Measurements from ENCODE around the gene ERF. TPM values are rescaled to one million over a fixed set of nuclear protein-coding genes. Genes with fewer than 3 reads are reported as not detected.

The ERF gene
- polyA plus RNA-seq, 1 donor from 2014 or later, result 3.8 TPM

GRCh38 chr19:42255766-42256745, 1.1 kb upstream of the ERF start:
- Histone ChIP-seq H3K27me3 (ENCODE audit: insufficient read depth, low read depth, low read length) (no peaks in the 10 kb centered on the region), H2AFZ (ENCODE audit: low read depth, low read length) (peak overlapping the region; percentile 45), H3K4me3 (ENCODE audit: low read length) (peak overlapping the region; percentile 97), H3F3A (ENCODE audit: insufficient read depth, low read length, poor library complexity, severe bottlenecking) (no peaks in the 10 kb centered on the region), H3K9me2 (ENCODE audit: insufficient read depth, low read length) (no peaks in the 10 kb centered on the region), H3K4me2 (ENCODE audit: low read length) (peak overlapping the region; percentile 92), H3K27ac (ENCODE audit: low read length) (peak overlapping the region; percentile 90), H3K36me3 (ENCODE audit: insufficient read depth, low read length) (no peaks in the 10 kb centered on the region), H4K20me1 (ENCODE audit: insufficient read depth) (no peaks in the 10 kb centered on the region), H3K79me2 (replicated peaks; ENCODE audit: insufficient read depth, low read length) (peaks cover 20% of the 10 kb centered on the region), H3K9me3 (ENCODE audit: low read length) (no peaks in the 10 kb centered on the region), H3K9ac (ENCODE audit: low read length) (peak overlapping the region; percentile 85)
- TF ChIP-seq POLR2AphosphoS5 (IDR thresholded peaks at IDR 0.05) (no peak), SMC3 (conservative IDR thresholded peaks at IDR 0.05; ENCODE audit: poor library complexity) (peak; percentile 16), MXI1 (conservative IDR thresholded peaks at IDR 0.05; ENCODE audit: poor library complexity, severe bottlenecking) (no peak)
- TF ChIP-seq, protein P1, sequence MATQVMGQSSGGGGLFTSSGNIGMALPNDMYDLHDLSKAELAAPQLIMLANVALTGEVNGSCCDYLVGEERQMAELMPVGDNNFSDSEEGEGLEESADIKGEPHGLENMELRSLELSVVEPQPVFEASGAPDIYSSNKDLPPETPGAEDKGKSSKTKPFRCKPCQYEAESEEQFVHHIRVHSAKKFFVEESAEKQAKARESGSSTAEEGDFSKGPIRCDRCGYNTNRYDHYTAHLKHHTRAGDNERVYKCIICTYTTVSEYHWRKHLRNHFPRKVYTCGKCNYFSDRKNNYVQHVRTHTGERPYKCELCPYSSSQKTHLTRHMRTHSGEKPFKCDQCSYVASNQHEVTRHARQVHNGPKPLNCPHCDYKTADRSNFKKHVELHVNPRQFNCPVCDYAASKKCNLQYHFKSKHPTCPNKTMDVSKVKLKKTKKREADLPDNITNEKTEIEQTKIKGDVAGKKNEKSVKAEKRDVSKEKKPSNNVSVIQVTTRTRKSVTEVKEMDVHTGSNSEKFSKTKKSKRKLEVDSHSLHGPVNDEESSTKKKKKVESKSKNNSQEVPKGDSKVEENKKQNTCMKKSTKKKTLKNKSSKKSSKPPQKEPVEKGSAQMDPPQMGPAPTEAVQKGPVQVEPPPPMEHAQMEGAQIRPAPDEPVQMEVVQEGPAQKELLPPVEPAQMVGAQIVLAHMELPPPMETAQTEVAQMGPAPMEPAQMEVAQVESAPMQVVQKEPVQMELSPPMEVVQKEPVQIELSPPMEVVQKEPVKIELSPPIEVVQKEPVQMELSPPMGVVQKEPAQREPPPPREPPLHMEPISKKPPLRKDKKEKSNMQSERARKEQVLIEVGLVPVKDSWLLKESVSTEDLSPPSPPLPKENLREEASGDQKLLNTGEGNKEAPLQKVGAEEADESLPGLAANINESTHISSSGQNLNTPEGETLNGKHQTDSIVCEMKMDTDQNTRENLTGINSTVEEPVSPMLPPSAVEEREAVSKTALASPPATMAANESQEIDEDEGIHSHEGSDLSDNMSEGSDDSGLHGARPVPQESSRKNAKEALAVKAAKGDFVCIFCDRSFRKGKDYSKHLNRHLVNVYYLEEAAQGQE (IDR thresholded peaks at IDR 0.05; ENCODE audit: borderline replicate concordance), result peak; percentile 60

DNA sequence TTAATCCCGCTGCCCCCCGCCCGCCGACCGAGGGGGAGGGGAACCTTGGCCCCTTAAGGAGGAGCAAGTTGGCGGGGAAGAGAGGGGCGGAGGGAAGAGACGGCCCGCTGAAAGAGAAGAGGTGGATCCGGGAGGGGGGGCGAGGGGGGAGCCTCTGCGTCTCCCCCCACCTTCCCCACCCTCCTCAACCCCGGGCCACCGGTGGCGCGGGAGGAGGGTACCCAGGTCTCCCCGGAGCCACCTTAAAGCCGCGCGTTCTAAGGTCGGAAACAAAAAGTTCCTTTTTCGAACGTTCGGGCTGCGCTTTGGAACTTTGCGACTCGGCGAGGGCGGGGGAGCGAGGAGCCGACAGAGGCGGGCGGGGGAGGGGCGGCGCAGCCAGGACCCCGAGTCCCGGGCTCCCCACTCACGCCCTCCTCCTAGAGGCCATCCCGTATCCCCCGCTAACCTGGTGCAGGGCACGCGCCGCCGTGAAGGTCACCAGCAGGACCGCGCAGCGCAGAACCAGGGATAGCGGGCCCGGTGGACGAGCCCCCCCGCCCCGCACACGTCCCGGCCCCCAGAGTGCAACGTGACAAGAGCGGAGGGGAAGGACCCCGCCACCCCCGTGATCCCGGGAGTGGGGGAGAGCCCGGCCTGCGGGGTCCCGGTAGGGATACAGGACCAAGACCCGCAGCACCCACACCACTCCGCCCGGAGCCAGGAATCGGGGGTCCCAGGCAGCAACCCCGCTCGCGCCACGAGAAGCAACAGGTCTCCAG, 659 bp downstream of the ERF start:
- H4K20me1 ChIP-seq (ENCODE audit: insufficient read depth), result no peaks in the 10 kb centered on the region
- peaks cover 20% of the 10 kb centered on the region for H3K79me2 ChIP-seq (replicated peaks; ENCODE audit: insufficient read depth, low read length)
- peak overlapping the region; percentile 67 for H3K27ac ChIP-seq (ENCODE audit: low read length)
- no peaks in the 10 kb centered on the region for H3K9me3 ChIP-seq (ENCODE audit: low read length)
- peak overlapping the region; percentile 49 for H3K4me2 ChIP-seq (ENCODE audit: low read length)
- peak overlapping the region; percentile 87 for H3K9ac ChIP-seq (ENCODE audit: low read length)
- no peaks in the 10 kb centered on the region for H3F3A ChIP-seq (ENCODE audit: insufficient read depth, low read length, poor library complexity, severe bottlenecking)
- peak; percentile 6 for TF ChIP-seq TAF1 (IDR thresholded peaks at IDR 0.05; ENCODE audit: low read depth)
- TF ChIP-seq RAD21 (conservative IDR thresholded peaks at IDR 0.05), result no peak
- no peak for TF ChIP-seq MXI1 (conservative IDR thresholded peaks at IDR 0.05; ENCODE audit: poor library complexity, severe bottlenecking)
- H3K9me2 ChIP-seq (ENCODE audit: insufficient read depth, low read length), result no peaks in the 10 kb centered on the region
- no peaks in the 10 kb centered on the region for H3K27me3 ChIP-seq (ENCODE audit: insufficient read depth, low read depth, low read length)
- H3K36me3 ChIP-seq (ENCODE audit: insufficient read depth, low read length), result no peaks in the 10 kb centered on the region
- peak overlapping the region; percentile 97 for H3K4me3 ChIP-seq (ENCODE audit: low read length)
- H2AFZ ChIP-seq (ENCODE audit: low read depth, low read length), result no peak overlapping the region
